ENCODE data around the gene TGIF1. TPM values are rescaled to one million over a fixed set of nuclear protein-coding genes. Genes with fewer than 3 reads are reported as not detected.

Gene TGIF1
- total and polyA plus RNA-seq, 9 of the 15 experiments (the other 6 are each of a cell fraction or from before 2014, with no cell fraction given), result 16.1 to 77.7 (median 44.6) TPM

DNA sequence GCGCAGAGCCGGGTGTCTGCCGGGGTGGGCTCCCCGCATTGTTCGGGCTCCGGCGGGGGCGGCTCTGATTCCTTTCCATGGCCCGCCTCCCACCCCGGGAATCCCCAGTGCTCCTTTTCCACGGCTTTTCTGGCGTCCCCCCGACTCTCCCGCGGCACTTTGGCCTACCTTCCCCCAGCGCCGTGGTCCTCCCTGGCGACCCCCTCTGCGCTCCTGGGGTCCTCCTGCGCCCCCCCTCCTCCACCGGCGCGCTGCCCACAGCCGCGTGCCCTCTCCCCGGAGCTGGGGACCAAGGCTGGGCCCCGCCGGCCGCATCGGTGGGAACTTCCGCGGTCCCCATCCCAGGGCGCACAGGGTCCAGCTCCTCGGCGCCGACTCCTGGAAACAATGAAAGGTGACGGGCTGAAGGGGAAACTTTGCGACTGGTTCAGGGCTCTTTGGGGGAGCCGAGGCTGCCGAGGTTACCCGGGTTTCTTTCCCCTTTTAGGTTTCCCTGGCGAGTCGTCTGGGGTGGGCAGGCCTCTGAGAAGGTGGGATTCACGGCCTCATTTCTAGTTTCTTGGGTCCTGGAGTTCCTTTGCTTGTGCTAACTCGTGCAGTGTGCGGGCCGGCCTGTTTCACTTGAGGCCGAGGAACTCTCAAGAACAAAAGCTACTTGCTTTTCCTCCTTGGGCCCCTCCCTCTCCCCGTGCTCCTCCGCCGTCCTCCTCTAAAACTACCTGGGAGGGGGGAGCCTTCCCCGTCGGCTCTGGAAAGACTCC is 2.2 kb downstream of the TGIF1 start (continued):
- TF ChIP-seq, protein P1, sequence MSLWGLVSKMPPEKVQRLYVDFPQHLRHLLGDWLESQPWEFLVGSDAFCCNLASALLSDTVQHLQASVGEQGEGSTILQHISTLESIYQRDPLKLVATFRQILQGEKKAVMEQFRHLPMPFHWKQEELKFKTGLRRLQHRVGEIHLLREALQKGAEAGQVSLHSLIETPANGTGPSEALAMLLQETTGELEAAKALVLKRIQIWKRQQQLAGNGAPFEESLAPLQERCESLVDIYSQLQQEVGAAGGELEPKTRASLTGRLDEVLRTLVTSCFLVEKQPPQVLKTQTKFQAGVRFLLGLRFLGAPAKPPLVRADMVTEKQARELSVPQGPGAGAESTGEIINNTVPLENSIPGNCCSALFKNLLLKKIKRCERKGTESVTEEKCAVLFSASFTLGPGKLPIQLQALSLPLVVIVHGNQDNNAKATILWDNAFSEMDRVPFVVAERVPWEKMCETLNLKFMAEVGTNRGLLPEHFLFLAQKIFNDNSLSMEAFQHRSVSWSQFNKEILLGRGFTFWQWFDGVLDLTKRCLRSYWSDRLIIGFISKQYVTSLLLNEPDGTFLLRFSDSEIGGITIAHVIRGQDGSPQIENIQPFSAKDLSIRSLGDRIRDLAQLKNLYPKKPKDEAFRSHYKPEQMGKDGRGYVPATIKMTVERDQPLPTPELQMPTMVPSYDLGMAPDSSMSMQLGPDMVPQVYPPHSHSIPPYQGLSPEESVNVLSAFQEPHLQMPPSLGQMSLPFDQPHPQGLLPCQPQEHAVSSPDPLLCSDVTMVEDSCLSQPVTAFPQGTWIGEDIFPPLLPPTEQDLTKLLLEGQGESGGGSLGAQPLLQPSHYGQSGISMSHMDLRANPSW (CRISPR knock-in tag; IDR thresholded peaks at IDR 0.05), result no peak; the same call in 1 of the 2 replicates
- TF ChIP-seq KDM2B (CRISPR knock-in tag; IDR thresholded peaks at IDR 0.05) (no peak), KLF10 (CRISPR knock-in tag; IDR thresholded peaks at IDR 0.05) (no peak), SAP30 (IDR thresholded peaks at IDR 0.05; ENCODE audit: borderline replicate concordance, insufficient read depth, low read depth, low read length, poor library complexity, severe bottlenecking) (peak; percentile 57), CHCHD3 (CRISPR knock-in tag; IDR thresholded peaks at IDR 0.05) (no peak), SRF (CRISPR knock-in tag; IDR thresholded peaks at IDR 0.05) (no peak; a peak in 1 of 4 replicates), YY1 (IDR thresholded peaks at IDR 0.05; ENCODE audit: borderline replicate concordance in 1 of 3, control insufficient read depth in 1 of 3, extremely low read depth in 1 of 3, insufficient read depth in 3 of 3, insufficient read length in 1 of 3, insufficient replicate concordance in 2 of 3, low read depth in 1 of 3, low read length in 2 of 3) (no peak), FOS (IDR thresholded peaks at IDR 0.05; ENCODE audit: extremely low read depth, insufficient read length) (no peak), DACH1 (IDR thresholded peaks at IDR 0.05; ENCODE audit: partially characterized antibody) (no peak), ZC3H4 (CRISPR knock-in tag; IDR thresholded peaks at IDR 0.05; ENCODE audit: borderline replicate concordance) (no peak), HNRNPLL (IDR thresholded peaks at IDR 0.05; ENCODE audit: low read depth, low read length, poor library complexity, severe bottlenecking) (no peak)
- TF ChIP-seq, protein P2, sequence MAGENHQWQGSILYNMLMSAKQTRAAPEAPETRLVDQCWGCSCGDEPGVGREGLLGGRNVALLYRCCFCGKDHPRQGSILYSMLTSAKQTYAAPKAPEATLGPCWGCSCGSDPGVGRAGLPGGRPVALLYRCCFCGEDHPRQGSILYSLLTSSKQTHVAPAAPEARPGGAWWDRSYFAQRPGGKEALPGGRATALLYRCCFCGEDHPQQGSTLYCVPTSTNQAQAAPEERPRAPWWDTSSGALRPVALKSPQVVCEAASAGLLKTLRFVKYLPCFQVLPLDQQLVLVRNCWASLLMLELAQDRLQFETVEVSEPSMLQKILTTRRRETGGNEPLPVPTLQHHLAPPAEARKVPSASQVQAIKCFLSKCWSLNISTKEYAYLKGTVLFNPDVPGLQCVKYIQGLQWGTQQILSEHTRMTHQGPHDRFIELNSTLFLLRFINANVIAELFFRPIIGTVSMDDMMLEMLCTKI (IDR thresholded peaks at IDR 0.05; ENCODE audit: partially characterized antibody), result no peak
- TF ChIP-seq, protein P3, sequence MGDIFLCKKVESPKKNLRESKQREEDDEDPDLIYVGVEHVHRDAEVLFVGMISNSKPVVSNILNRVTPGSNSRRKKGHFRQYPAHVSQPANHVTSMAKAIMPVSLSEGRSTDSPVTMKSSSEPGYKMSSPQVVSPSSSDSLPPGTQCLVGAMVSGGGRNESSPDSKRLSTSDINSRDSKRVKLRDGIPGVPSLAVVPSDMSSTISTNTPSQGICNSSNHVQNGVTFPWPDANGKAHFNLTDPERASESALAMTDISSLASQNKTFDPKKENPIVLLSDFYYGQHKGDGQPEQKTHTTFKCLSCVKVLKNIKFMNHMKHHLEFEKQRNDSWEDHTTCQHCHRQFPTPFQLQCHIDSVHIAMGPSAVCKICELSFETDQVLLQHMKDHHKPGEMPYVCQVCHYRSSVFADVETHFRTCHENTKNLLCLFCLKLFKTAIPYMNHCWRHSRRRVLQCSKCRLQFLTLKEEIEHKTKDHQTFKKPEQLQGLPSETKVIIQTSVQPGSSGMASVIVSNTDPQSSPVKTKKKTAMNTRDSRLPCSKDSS (IDR thresholded peaks at IDR 0.05; ENCODE audit: low read depth, partially characterized antibody), result no peak
- TF ChIP-seq, protein P4, sequence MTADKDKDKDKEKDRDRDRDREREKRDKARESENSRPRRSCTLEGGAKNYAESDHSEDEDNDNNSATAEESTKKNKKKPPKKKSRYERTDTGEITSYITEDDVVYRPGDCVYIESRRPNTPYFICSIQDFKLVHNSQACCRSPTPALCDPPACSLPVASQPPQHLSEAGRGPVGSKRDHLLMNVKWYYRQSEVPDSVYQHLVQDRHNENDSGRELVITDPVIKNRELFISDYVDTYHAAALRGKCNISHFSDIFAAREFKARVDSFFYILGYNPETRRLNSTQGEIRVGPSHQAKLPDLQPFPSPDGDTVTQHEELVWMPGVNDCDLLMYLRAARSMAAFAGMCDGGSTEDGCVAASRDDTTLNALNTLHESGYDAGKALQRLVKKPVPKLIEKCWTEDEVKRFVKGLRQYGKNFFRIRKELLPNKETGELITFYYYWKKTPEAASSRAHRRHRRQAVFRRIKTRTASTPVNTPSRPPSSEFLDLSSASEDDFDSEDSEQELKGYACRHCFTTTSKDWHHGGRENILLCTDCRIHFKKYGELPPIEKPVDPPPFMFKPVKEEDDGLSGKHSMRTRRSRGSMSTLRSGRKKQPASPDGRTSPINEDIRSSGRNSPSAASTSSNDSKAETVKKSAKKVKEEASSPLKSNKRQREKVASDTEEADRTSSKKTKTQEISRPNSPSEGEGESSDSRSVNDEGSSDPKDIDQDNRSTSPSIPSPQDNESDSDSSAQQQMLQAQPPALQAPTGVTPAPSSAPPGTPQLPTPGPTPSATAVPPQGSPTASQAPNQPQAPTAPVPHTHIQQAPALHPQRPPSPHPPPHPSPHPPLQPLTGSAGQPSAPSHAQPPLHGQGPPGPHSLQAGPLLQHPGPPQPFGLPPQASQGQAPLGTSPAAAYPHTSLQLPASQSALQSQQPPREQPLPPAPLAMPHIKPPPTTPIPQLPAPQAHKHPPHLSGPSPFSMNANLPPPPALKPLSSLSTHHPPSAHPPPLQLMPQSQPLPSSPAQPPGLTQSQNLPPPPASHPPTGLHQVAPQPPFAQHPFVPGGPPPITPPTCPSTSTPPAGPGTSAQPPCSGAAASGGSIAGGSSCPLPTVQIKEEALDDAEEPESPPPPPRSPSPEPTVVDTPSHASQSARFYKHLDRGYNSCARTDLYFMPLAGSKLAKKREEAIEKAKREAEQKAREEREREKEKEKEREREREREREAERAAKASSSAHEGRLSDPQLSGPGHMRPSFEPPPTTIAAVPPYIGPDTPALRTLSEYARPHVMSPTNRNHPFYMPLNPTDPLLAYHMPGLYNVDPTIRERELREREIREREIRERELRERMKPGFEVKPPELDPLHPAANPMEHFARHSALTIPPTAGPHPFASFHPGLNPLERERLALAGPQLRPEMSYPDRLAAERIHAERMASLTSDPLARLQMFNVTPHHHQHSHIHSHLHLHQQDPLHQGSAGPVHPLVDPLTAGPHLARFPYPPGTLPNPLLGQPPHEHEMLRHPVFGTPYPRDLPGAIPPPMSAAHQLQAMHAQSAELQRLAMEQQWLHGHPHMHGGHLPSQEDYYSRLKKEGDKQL (CRISPR knock-in tag; IDR thresholded peaks at IDR 0.05; ENCODE audit: borderline replicate concordance), result no peak

Measured in K562 (cell line).